GM06990 (cell line): ENCODE results near the gene NUB1.

Experiments
- DNase-seq: peaks from one replicate; pipeline ENCODE4 v3.0.0-alpha.2; 2011; ENCODE audit not compliant: insufficient read length; ENCODE audit errors: extremely low read depth
- H3K27me3 ChIP-seq: replicated peaks from 2 replicates; pipeline ENCODE4 v1.6.0; 2011; ENCODE audit warnings: low read length; ENCODE audit not compliant: control insufficient read depth, insufficient read depth
- H3K36me3 ChIP-seq: 2 replicates; pipeline ENCODE4 v1.5.1; 2011; ENCODE audit warnings: low read length; ENCODE audit not compliant: control insufficient read depth, insufficient read depth
- H3K4me3 ChIP-seq: replicated peaks from 2 replicates; pipeline ENCODE4 v1.5.1; 2011; ENCODE audit warnings: low read depth, mild to moderate bottlenecking, control low read depth, low read length
- TF ChIP-seq, protein P1 (sequence below): IDR thresholded peaks from 2 replicates; pipeline ENCODE4 v1.5.1; 2011; ENCODE audit warnings: low read length, control low read depth, mild to moderate bottlenecking, inconsistent platforms; ENCODE audit not compliant: insufficient read depth, poor library complexity, severe bottlenecking

NUB1 gene

DNA sequence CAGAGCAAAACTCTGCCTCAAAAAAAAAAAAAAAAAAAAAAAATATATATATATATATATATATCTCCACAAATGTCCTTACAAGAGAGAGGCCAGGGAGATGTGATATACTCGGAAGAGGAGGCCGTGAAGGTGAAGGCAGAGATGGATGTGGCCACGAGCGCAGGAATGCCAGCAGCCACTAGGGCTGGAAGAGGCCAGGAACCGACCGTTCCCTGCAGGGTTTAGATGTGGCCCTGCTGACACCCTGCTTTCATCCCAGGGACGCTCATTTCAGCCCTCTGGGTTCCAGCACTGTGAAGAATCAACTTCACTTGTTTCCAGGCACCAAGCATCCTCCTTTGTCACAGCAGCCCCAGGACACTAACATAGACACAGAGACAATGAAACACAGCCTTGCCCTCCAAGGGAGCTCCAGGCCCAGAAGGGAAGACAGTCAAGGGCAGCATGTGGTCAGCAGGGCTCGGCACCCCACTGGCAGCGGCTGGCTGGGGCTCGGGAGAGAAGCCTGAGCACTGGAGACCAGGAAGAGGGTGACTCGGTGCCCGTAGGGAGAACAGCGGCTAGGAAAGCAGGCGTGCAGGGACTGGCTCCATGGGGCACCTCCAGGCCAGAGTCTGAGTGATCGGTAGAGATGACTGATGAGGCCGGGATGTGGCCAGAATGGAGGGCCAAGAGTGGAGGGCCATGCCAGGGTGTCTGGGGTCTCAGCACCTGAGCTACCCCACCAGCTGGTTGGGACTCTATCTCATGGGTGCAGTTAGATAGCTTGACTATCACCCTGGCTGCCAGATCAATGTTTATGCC is 60.6 kb downstream of the NUB1 start:
- Histone ChIP-seq H3K4me3 (no peak overlapping the region), H3K27me3 (no peaks in the 10 kb centered on the region; the same call in 1 of the 2 replicates), H3K36me3 (no peaks in the 10 kb centered on the region)
- no peak for DNase-seq
- TF ChIP-seq, protein P1, sequence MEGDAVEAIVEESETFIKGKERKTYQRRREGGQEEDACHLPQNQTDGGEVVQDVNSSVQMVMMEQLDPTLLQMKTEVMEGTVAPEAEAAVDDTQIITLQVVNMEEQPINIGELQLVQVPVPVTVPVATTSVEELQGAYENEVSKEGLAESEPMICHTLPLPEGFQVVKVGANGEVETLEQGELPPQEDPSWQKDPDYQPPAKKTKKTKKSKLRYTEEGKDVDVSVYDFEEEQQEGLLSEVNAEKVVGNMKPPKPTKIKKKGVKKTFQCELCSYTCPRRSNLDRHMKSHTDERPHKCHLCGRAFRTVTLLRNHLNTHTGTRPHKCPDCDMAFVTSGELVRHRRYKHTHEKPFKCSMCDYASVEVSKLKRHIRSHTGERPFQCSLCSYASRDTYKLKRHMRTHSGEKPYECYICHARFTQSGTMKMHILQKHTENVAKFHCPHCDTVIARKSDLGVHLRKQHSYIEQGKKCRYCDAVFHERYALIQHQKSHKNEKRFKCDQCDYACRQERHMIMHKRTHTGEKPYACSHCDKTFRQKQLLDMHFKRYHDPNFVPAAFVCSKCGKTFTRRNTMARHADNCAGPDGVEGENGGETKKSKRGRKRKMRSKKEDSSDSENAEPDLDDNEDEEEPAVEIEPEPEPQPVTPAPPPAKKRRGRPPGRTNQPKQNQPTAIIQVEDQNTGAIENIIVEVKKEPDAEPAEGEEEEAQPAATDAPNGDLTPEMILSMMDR = no peak

DNA sequence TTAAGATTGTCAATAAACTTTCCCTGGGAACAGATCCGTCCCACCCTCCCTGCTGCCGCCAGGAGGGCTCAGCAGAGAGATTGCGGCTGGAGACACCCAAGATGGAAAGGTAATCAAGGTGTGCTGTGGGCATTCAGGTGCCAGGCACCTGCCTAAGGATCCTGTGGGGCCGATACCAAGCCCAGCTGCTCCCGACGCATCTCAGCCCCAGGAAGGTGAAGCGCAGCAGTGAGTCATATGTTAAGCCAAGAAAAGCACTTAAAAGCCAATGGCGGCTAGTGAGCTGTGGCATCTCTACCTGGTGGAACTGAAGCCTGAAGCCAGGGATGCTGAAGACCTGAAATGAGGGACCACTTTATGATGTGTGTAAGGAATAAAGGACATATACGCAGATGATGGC is 62.2 kb downstream of the NUB1 start:
- TF ChIP-seq, protein P1 = no peak
- DNase-seq = no peak
- Histone ChIP-seq H3K36me3 (no peaks in the 10 kb centered on the region), H3K27me3 (no peaks in the 10 kb centered on the region; the same call in 1 of the 2 replicates), H3K4me3 (no peak overlapping the region)

DNA sequence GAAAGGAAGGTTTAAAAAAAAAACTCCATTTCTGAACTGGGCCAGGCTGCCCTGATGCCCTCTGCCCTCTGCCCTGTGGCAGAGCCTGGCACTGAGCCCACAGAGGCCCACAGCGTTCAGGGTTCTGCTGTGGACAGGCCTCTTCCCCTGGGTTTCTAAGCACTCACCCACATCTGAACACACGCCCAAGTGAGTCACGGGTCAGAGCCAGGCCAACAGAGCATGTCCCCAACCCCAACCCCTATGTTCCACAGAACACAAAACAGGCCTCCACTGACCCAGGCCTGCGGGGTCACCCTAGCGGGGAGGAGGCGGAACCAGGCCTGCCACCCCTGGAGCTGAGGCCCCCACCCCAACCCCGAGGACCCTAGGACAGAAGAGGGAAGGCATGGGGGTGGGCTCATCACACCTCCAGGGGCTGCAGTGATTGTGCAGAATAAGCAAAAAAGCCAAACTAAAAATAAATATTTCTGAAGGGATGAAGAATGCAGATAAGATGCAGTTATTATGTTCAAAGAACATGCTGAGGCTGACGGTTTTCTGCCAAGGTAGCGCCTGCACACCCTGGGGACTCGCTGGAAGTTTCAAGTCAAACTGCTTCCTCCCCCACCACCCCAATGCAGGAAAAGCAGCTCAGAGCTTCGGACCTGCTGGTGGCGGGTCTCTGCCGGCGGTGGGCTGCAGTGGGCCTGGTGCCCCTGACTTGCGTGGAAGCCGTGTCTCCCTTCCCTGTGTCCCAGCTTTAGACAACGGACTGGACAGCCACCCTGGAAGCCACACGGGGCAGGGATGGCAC is 62.8 kb downstream of the NUB1 start:
- TF ChIP-seq, protein P1 = no peak
- no peak for DNase-seq
- H3K27me3 ChIP-seq = no peaks in the 10 kb centered on the region; the same call in 1 of the 2 replicates
- H3K4me3 ChIP-seq = no peak overlapping the region
- no peaks in the 10 kb centered on the region for H3K36me3 ChIP-seq

DNA sequence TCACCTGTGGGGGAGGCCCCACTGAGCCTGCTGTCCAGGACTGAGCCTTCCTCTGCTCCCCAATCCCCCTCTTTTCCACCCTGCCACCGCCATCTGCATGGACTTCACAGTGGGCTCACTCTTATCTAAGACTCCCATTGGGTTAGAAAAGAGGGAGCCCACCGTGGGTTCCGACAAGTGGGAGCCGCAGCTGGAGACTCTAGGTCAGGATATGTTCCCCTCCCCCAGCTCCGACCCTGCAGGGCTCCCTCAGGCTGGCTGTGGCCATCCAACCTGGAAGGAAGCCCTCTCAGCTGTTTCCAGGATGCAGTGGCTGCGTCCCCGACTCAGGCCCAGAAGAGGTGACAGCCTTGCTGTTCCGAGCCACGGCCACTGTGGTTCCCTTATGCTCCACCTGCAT is 63.4 kb downstream of the NUB1 start:
- no peak for DNase-seq
- Histone ChIP-seq H3K4me3 (no peak overlapping the region), H3K27me3 (no peaks in the 10 kb centered on the region; the same call in 1 of the 2 replicates), H3K36me3 (no peaks in the 10 kb centered on the region)
- TF ChIP-seq, protein P1 = no peak

DNA sequence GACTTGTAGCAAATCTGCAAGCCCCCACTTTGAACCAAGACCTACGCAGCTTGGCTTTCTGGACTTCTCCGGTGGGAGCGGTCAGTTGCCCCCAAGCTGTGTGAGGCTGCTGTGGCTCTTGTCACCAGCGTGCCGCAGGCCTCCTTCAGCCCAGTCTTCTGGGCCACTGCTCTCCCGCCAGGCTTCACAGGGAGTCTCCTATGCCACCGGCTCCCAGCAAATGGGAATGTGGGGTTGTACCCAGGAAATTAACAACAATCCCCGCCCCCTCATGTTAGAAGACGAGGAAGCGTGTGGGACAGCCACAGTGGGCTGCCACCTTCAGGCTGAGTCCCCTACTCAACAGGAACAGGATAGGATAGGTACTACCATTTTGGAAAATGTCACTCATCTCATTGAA is 64.0 kb downstream of the NUB1 start:
- Histone ChIP-seq H3K36me3 (no peaks in the 10 kb centered on the region), H3K4me3 (no peak overlapping the region), H3K27me3 (no peaks in the 10 kb centered on the region; the same call in 1 of the 2 replicates)
- DNase-seq = no peak
- TF ChIP-seq, protein P1 = no peak
